Tibial nerve (tissue), 4 donors: Measurements from ENCODE around the gene NUCKS1. TPM values are rescaled to one million over a fixed set of nuclear protein-coding genes. Genes with fewer than 3 reads are reported as not detected.

Source experiments
- DNase-seq, 2 donors: peaks; one replicate each; pipeline ENCODE4 v3.0.0-alpha.2; 2019; ENCODE audit warnings: low spot score in 2 of 2
- H3K27ac ChIP-seq, 4 donors: fragments of 200-600 bp; sonication (generic) in 3 of 4; one replicate each; pipeline ENCODE4 v1.5.1; 2017 to 2019; ENCODE audit warnings: mild to moderate bottlenecking in 1 of 4
- H3K27me3 ChIP-seq, 2 donors: fragments of 200-600 bp; sonication (generic) in 1 of 2; one replicate each; pipeline versions ENCODE4 v1.5.1 to v1.6.0; 2017 to 2019
- H3K36me3 ChIP-seq, 3 donors: fragments of 200-600 bp; sonication (generic); one replicate each; pipeline ENCODE4 v1.5.1; 2018 to 2019
- H3K4me1 ChIP-seq, 4 donors: fragments of 200-600 bp; sonication (generic) in 3 of 4; one replicate each; pipeline ENCODE4 v1.5.1; 2017 to 2019
- H3K4me3 ChIP-seq, 4 donors: fragments of 200-600 bp; sonication (generic) in 3 of 4; one replicate each; pipeline ENCODE4 v1.5.1; 2017 to 2019; ENCODE audit warnings: mild to moderate bottlenecking in 1 of 4, moderate library complexity in 1 of 4
- H3K9me3 ChIP-seq, 4 donors: fragments of 200-600 bp; sonication (generic) in 3 of 4; one replicate each; pipeline ENCODE4 v1.5.1; 2017 to 2019
- EP300 ChIP-seq, 2 donors: sonication (generic); formaldehyde crosslinking; IDR thresholded peaks; one replicate each; pipeline ENCODE4 v1.6.1; 2017; ENCODE audit warnings: antibody characterized with exemption in 2 of 2, mild to moderate bottlenecking in 1 of 2
- POLR2A ChIP-seq, 2 donors: fragments of 450-650 bp; IDR thresholded peaks; one replicate each; pipeline ENCODE4 v1.6.1; 2017; ENCODE audit warnings: antibody characterized with exemption in 2 of 2, mild to moderate bottlenecking in 2 of 2, moderate library complexity in 2 of 2
- WGBS, 2 donors: methylation state at CpG; one replicate each; pipeline ENCODE4 v1.1.5; 2018; 5-methylcytosine and 5-hydroxymethylcytosine counted together
- total RNA-seq, 4 donors: library from RNA; depleted of rRNA; stranded (reverse); fragments of >200 nt; gene quantifications; one replicate each; pipeline ENCODE4 v1.1.0, GENCODE V29; 2016
- TF ChIP-seq, protein P1 (sequence below), 5 experiments: fragments of 200-600 bp in 3 of 5; fragments of 450-650 bp in 2 of 5; sonication (generic) in 3 of 5; IDR thresholded peaks; one replicate each; pipeline ENCODE4 v1.5.1; 2016 to 2019; ENCODE audit warnings: antibody characterized with exemption in 5 of 5, mild to moderate bottlenecking in 3 of 5, moderate library complexity in 2 of 5

NUCKS1 gene
- total RNA-seq, 4 donors from 2014 or later, result 80.1 to 181 (median 115) TPM

DNA sequence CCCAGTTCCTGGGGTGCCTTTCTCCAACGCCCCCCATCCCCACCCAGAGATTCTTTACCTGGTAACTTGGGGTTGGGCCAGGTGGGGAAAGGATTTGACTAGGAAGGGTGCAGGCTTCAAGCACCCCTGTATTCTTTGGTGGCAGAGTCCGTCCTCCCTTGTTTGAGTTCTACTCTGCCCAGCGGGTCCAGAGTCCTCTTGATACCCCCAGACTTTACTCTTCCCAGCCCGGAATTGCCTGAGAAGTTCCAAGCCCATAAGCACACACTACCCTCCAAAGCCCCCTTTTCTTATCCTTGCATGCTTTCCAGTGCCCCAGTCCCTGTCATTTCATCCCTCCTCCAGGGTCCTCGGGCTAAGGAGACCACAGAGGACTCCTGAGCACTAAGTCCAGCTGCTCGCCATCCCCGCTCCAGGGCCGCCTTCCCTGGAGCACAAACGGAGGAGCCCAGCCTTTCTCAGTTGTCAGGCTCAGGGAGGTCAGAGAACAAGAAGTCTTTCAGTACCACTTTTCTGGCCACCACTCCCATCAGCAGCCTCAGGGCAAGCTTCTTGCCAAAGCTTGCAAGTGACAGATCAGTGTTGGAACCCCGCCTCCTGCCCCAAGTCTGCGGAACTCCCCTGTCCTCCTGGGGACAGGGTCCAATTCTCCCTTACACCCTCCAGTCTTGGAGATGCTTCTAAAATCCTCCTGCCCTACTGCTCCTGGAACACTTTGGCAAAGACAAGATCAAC is 81.9 kb downstream of the NUCKS1 start:
- Histone ChIP-seq H3K27ac (no peak overlapping the region), H3K36me3 (no peaks in the 10 kb centered on the region), H3K9me3 (no peaks in the 10 kb centered on the region), H3K4me3 (no peak overlapping the region), H3K4me1 (peaks cover 0 to 42% (median 21%) of the 10 kb centered on the region in 4 donors), H3K27me3 (peaks cover 0 to 10% of the 10 kb centered on the region in 2 donors)
- TF ChIP-seq POLR2A (IDR thresholded peaks at IDR 0.05), result no peak
- DNase-seq, result no peak
- WGBS, 2 donors, result 68 to 71% methylated on average over 11 of the region's 11 CpGs

- no peak overlapping the region for H3K4me3 ChIP-seq
- DNase-seq, result no peak
- WGBS, 2 donors, result 86 to 90% methylated on average over 6 of the region's 6 CpGs
These were observed 83.4 kb downstream of the NUCKS1 start for GRCh38 chr1:205666372-205667166.

GRCh38 chr1:205665201-205666045 is 84.6 kb downstream of the NUCKS1 start:
- Histone ChIP-seq H3K4me1 (peaks cover 0 to 38% (median 21%) of the 10 kb centered on the region in 4 donors), H3K27ac (peak overlapping the region in 1 of 4 donors; percentile 34)

More at GRCh38 chr1:205666372-205667166, 83.4 kb downstream of the NUCKS1 start:
- Histone ChIP-seq H3K36me3 (no peaks in the 10 kb centered on the region), H3K9me3 (no peaks in the 10 kb centered on the region), H3K27me3 (peaks cover 0 to 10% of the 10 kb centered on the region in 2 donors), H3K27ac (peak overlapping the region in 1 of 4 donors; percentile 34), H3K4me1 (peaks cover 0 to 40% (median 21%) of the 10 kb centered on the region in 4 donors)
- TF ChIP-seq, protein P1, sequence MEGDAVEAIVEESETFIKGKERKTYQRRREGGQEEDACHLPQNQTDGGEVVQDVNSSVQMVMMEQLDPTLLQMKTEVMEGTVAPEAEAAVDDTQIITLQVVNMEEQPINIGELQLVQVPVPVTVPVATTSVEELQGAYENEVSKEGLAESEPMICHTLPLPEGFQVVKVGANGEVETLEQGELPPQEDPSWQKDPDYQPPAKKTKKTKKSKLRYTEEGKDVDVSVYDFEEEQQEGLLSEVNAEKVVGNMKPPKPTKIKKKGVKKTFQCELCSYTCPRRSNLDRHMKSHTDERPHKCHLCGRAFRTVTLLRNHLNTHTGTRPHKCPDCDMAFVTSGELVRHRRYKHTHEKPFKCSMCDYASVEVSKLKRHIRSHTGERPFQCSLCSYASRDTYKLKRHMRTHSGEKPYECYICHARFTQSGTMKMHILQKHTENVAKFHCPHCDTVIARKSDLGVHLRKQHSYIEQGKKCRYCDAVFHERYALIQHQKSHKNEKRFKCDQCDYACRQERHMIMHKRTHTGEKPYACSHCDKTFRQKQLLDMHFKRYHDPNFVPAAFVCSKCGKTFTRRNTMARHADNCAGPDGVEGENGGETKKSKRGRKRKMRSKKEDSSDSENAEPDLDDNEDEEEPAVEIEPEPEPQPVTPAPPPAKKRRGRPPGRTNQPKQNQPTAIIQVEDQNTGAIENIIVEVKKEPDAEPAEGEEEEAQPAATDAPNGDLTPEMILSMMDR (IDR thresholded peaks at IDR 0.05), result no peak
- TF ChIP-seq EP300 (IDR thresholded peaks at IDR 0.05), result no peak

GRCh38 chr1:205664399-205665017 is 85.5 kb downstream of the NUCKS1 start:
- TF ChIP-seq, protein P1 (IDR thresholded peaks at IDR 0.05), result no peak
- Histone ChIP-seq H3K36me3 (no peaks in the 10 kb centered on the region), H3K27ac (peak overlapping the region in 1 of 4 donors; percentile 34), H3K4me3 (no peak overlapping the region), H3K27me3 (peaks cover 0 to under 1% of the 10 kb centered on the region in 2 donors), H3K4me1 (peaks cover 0 to 28% (median 12%) of the 10 kb centered on the region in 4 donors), H3K9me3 (no peaks in the 10 kb centered on the region)
- DNase-seq, result no peak
- WGBS, 2 donors, result 69 to 80% methylated on average over 14 to 16 of the region's 19 CpGs

More at GRCh38 chr1:205665201-205666045, 84.6 kb downstream of the NUCKS1 start:
- TF ChIP-seq POLR2A (IDR thresholded peaks at IDR 0.05) (no peak), EP300 (IDR thresholded peaks at IDR 0.05) (no peak)
- TF ChIP-seq, protein P1 (IDR thresholded peaks at IDR 0.05), result no peak
- H3K27me3 ChIP-seq, result peaks cover 0 to 9% of the 10 kb centered on the region in 2 donors
- no peak overlapping the region for H3K4me3 ChIP-seq
- no peaks in the 10 kb centered on the region for H3K36me3 ChIP-seq
- H3K9me3 ChIP-seq, result no peaks in the 10 kb centered on the region
- 60 to 74% methylated on average over 9 of the region's 9 CpGs for WGBS, 2 donors
- DNase-seq, result no peak
